Measurements from ENCODE around the gene GPR108. TPM values are rescaled to one million over a fixed set of nuclear protein-coding genes. Genes with fewer than 3 reads are reported as not detected.
A peak's percentile ranks its signal among the peaks of the same experiment; 100 is the strongest.

The GPR108 gene
- total RNA-seq, result 113 TPM
- 144 TPM for polyA plus RNA-seq (ENCODE audit: insufficient read depth, low read depth, low replicate concordance)
- long read RNA-seq, donor 1, partial matches to known transcripts, result 0 of 6 reads
- long read RNA-seq, donor 1, other reads (novel, unspliced or antisense), result 0 of 6 reads
- long read RNA-seq, donor 2, transcript GPR108-202 (18 exons, 2,009 nt), result minor isoform, 5 of 33 reads
- long read RNA-seq, donor 2, transcript GPR108-201 (18 exons, 2,057 nt), result major isoform, 13 of 33 reads
- long read RNA-seq, donor 2, partial matches to known transcripts, result 14 of 33 reads
- long read RNA-seq, donor 2, other reads (novel, unspliced or antisense), result 0 of 33 reads
- long read RNA-seq, donor 3, transcript GPR108-201 (18 exons, 2,057 nt), result major isoform, 7 of 7 reads
- long read RNA-seq, donor 3, partial matches to known transcripts, result 0 of 7 reads
- long read RNA-seq, donor 3, other reads (novel, unspliced or antisense), result 0 of 7 reads
- long read RNA-seq, donor 4, transcript GPR108-201 (18 exons, 2,057 nt), result major isoform, 11 of 15 reads
- long read RNA-seq, donor 4, partial matches to known transcripts, result 0 of 15 reads
- long read RNA-seq, donor 4, other reads (novel, unspliced or antisense), result 0 of 15 reads
- long read RNA-seq, donor 5, result 0 reads
- long read RNA-seq, donor 6, partial matches to known transcripts, result 6 of 10 reads
- long read RNA-seq, donor 6, other reads (novel, unspliced or antisense), result 0 of 10 reads
- long read RNA-seq, donor 7, transcript GPR108-202 (18 exons, 2,009 nt), result minor isoform, 10 of 130 reads
- long read RNA-seq, donor 7, transcript GPR108-201 (18 exons, 2,057 nt), result major isoform, 69 of 130 reads
- long read RNA-seq, donor 7, partial matches to known transcripts, result 23 of 130 reads
- long read RNA-seq, donor 7, other reads (novel, unspliced or antisense), result 28 of 130 reads
- long read RNA-seq, donor 8, transcript GPR108-201 (18 exons, 2,057 nt), result major isoform, 8 of 20 reads
- long read RNA-seq, donor 8, partial matches to known transcripts, result 8 of 20 reads
- long read RNA-seq, donor 8, other reads (novel, unspliced or antisense), result 0 of 20 reads
- long read RNA-seq, donor 9, partial matches to known transcripts, result 0 of 5 reads
- long read RNA-seq, donor 9, other reads (novel, unspliced or antisense), result 0 of 5 reads
- long read RNA-seq, donor 10, partial matches to known transcripts, result 8 of 13 reads
- long read RNA-seq, donor 10, other reads (novel, unspliced or antisense), result 0 of 13 reads

GRCh38 chr19:6737284-6737872, at the start of gene GPR108:
TSS of gene GPR108 (minus strand) at chr19:6737580. CDS start at chr19:6737576, 4 bp downstream.
- H3K27ac ChIP-seq (ENCODE audit: low read depth in 2 of 2, low read length in 2 of 2), result peak within 1 kb of the TSS; percentile 95 to 96
- intact Hi-C loops (cut with DNase I), result no loop called here
- peak within 1 kb of the TSS; percentile 75 to 93 (median 80) for H3K4me3 ChIP-seq (ENCODE audit: low read length in 3 of 3)
- no peaks in the 10 kb centered on the region for H3K36me3 ChIP-seq (ENCODE audit: control insufficient read depth in 2 of 3, insufficient read depth in 3 of 3, low read length in 3 of 3)
- DNase-seq (peak; percentile 100), FAIRE-seq (peak; percentile 99)
- peaks cover 5 to 31% (median 13%) of the 10 kb centered on the region in 3 donors for H3K4me1 ChIP-seq (ENCODE audit: control insufficient read depth in 2 of 3, insufficient read depth in 2 of 3, low read depth in 1 of 3, low read length in 3 of 3)
- TF ChIP-seq CTCF (IDR thresholded peaks at IDR 0.05; ENCODE audit: borderline replicate concordance, extremely low read depth, insufficient read depth), result peak; percentile 2
- H3K9me3 ChIP-seq (ENCODE audit: control insufficient read depth in 2 of 3, insufficient read depth in 1 of 3, low read length in 3 of 3), result no peaks in the 10 kb centered on the region
- no peaks in the 10 kb centered on the region for H3K27me3 ChIP-seq (ENCODE audit: control insufficient read depth, insufficient read depth, low read length)
- peak within 1 kb of the TSS; percentile 57 to 77 (median 68) for H3K9ac ChIP-seq (ENCODE audit: low read length in 3 of 3)

- no peak for TF ChIP-seq CTCF (IDR thresholded peaks at IDR 0.05; ENCODE audit: borderline replicate concordance, extremely low read depth, insufficient read depth)
- DNase-seq (no peak), FAIRE-seq (no peak)
- Histone ChIP-seq H3K27me3 (ENCODE audit: control insufficient read depth, insufficient read depth, low read length) (no peaks in the 10 kb centered on the region), H3K36me3 (ENCODE audit: control insufficient read depth in 2 of 3, insufficient read depth in 3 of 3, low read length in 3 of 3) (no peaks in the 10 kb centered on the region), H3K4me1 (ENCODE audit: control insufficient read depth in 2 of 3, insufficient read depth in 2 of 3, low read depth in 1 of 3, low read length in 3 of 3) (no peaks in the 10 kb centered on the region), H3K4me3 (ENCODE audit: low read length in 3 of 3) (no peak overlapping the region), H3K9ac (ENCODE audit: low read length in 3 of 3) (no peak overlapping the region), H3K27ac (ENCODE audit: low read depth in 2 of 2, low read length in 2 of 2) (no peak overlapping the region), H3K9me3 (ENCODE audit: control insufficient read depth in 2 of 3, insufficient read depth in 1 of 3, low read length in 3 of 3) (no peaks in the 10 kb centered on the region)
- intact Hi-C loops (cut with DNase I), result no loop called here
Measured at GRCh38 chr19:6779206-6779605, 41.8 kb upstream of the GPR108 start.

GRCh38 chr19:6778386-6778785, 41.0 kb upstream of the GPR108 start:
- no peaks in the 10 kb centered on the region for H3K4me1 ChIP-seq (ENCODE audit: control insufficient read depth in 2 of 3, insufficient read depth in 2 of 3, low read depth in 1 of 3, low read length in 3 of 3)
- H3K9me3 ChIP-seq (ENCODE audit: control insufficient read depth in 2 of 3, insufficient read depth in 1 of 3, low read length in 3 of 3), result no peaks in the 10 kb centered on the region
- no peak for TF ChIP-seq CTCF (IDR thresholded peaks at IDR 0.05; ENCODE audit: borderline replicate concordance, extremely low read depth, insufficient read depth)
- no peak overlapping the region for H3K9ac ChIP-seq (ENCODE audit: low read length in 3 of 3)
- FAIRE-seq (no peak), DNase-seq (no peak)
- H3K27ac ChIP-seq (ENCODE audit: low read depth in 2 of 2, low read length in 2 of 2), result no peak overlapping the region
- no peak overlapping the region for H3K4me3 ChIP-seq (ENCODE audit: low read length in 3 of 3)
- intact Hi-C loops (cut with DNase I), result no loop called here
- no peaks in the 10 kb centered on the region for H3K36me3 ChIP-seq (ENCODE audit: control insufficient read depth in 2 of 3, insufficient read depth in 3 of 3, low read length in 3 of 3)
- no peaks in the 10 kb centered on the region for H3K27me3 ChIP-seq (ENCODE audit: control insufficient read depth, insufficient read depth, low read length)
